Renal cortical epithelial cell (primary cell): ENCODE data around the gene NELFA. TPM values are rescaled to one million over a fixed set of nuclear protein-coding genes. Genes with fewer than 3 reads are reported as not detected.

ENCODE experiments used
- DNase-seq: peaks from one replicate; pipeline ENCODE4 v3.0.0-alpha.2; 2011; ENCODE audit warnings: low read depth
- total RNA-seq: library from RNA; depleted of rRNA; stranded (reverse); fragments of >200 nt; gene quantifications from 2 replicates; pipeline ENCODE4 v1.2.3, GENCODE V29; 2014

Gene NELFA
- total RNA-seq, 1 donor from 2014 or later: 19.1 TPM

GRCh38 chr4:1982124-1983052 is 26.4 kb downstream of the NELFA start:
- no peak for DNase-seq

- no peak for DNase-seq
Measured at GRCh38 chr4:1981251-1982058, 27.3 kb downstream of the NELFA start.

- no peak for DNase-seq
Measured at GRCh38 chr4:1980561-1981041, 28.2 kb downstream of the NELFA start.

- DNase-seq: no peak
Measured at GRCh38 chr4:1979477-1980196, 29.1 kb downstream of the NELFA start.

GRCh38 chr4:1978741-1979476 is 29.9 kb downstream of the NELFA start:
- no peak for DNase-seq

GRCh38 chr4:1978226-1978625 is 30.5 kb downstream of the NELFA start:
- no peak for DNase-seq

- no peak for DNase-seq
Measured at GRCh38 chr4:1976416-1977352, 32.1 kb downstream of the NELFA start.

GRCh38 chr4:1975880-1976279 is 32.9 kb downstream of the NELFA start:
- DNase-seq: no peak

- no peak for DNase-seq
Measured at GRCh38 chr4:1975391-1975801, 33.4 kb downstream of the NELFA start.

- DNase-seq: no peak
Measured at GRCh38 chr4:1974840-1975239, 33.9 kb downstream of the NELFA start.

- DNase-seq: no peak
Measured at GRCh38 chr4:1973661-1974060, 35.1 kb downstream of the NELFA start.

- no peak for DNase-seq
Measured at GRCh38 chr4:1973218-1973617, 35.6 kb downstream of the NELFA start.

GRCh38 chr4:1972414-1972813 is 36.4 kb downstream of the NELFA start:
- no peak for DNase-seq

GRCh38 chr4:1971456-1972200 is 37.1 kb downstream of the NELFA start:
- no peak for DNase-seq

GRCh38 chr4:1970926-1971325 is 37.8 kb downstream of the NELFA start:
- no peak for DNase-seq

- no peak for DNase-seq
Measured at GRCh38 chr4:1969928-1970723, 38.6 kb downstream of the NELFA start.

- no peak for DNase-seq
Measured at GRCh38 chr4:1968686-1969295, 40.0 kb downstream of the NELFA start.

GRCh38 chr4:1967512-1968149 is 41.1 kb downstream of the NELFA start:
- no peak for DNase-seq
